Activated naive CD8-positive, alpha-beta T cell treated with anti-CD3 and anti-CD28 coated beads for 36 hours (primary cell): ENCODE results near the gene TOM1L2. TPM values are rescaled to one million over a fixed set of nuclear protein-coding genes. Genes with fewer than 3 reads are reported as not detected.
A peak's percentile ranks its signal among the peaks of the same experiment; 100 is the strongest.

Experiments
- DNase-seq: peaks from one replicate; pipeline ENCODE4 v3.0.0; 2021
- H3K27ac Mint-ChIP-seq: one replicate; pipeline ENCODE4 v1.8.0; 2022; ENCODE audit warnings: mild to moderate bottlenecking, moderate library complexity, mixed read lengths
- H3K27me3 Mint-ChIP-seq: one replicate; pipeline ENCODE4 v1.8.0; 2022; ENCODE audit warnings: mild to moderate bottlenecking, mixed read lengths
- H3K36me3 Mint-ChIP-seq: one replicate; pipeline ENCODE4 v1.8.0; 2021; ENCODE audit warnings: mild to moderate bottlenecking, mixed read lengths
- H3K4me1 Mint-ChIP-seq: one replicate; pipeline ENCODE4 v1.8.0; 2021; ENCODE audit warnings: mixed read lengths
- H3K4me3 Mint-ChIP-seq: one replicate; pipeline ENCODE4 v1.8.0; 2022; ENCODE audit warnings: mild to moderate bottlenecking, moderate library complexity, mixed read lengths
- H3K9me3 Mint-ChIP-seq: one replicate; pipeline ENCODE4 v1.8.0; 2022; ENCODE audit warnings: mixed read lengths
- total RNA-seq, 2 experiments: library from RNA; stranded (reverse); gene quantifications; one replicate each; pipeline ENCODE4 v1.2.3, GENCODE V29; 2021

The TOM1L2 gene
- total RNA-seq, 2 experiments from 2014 or later, result 8.5 to 9.0 TPM

DNA sequence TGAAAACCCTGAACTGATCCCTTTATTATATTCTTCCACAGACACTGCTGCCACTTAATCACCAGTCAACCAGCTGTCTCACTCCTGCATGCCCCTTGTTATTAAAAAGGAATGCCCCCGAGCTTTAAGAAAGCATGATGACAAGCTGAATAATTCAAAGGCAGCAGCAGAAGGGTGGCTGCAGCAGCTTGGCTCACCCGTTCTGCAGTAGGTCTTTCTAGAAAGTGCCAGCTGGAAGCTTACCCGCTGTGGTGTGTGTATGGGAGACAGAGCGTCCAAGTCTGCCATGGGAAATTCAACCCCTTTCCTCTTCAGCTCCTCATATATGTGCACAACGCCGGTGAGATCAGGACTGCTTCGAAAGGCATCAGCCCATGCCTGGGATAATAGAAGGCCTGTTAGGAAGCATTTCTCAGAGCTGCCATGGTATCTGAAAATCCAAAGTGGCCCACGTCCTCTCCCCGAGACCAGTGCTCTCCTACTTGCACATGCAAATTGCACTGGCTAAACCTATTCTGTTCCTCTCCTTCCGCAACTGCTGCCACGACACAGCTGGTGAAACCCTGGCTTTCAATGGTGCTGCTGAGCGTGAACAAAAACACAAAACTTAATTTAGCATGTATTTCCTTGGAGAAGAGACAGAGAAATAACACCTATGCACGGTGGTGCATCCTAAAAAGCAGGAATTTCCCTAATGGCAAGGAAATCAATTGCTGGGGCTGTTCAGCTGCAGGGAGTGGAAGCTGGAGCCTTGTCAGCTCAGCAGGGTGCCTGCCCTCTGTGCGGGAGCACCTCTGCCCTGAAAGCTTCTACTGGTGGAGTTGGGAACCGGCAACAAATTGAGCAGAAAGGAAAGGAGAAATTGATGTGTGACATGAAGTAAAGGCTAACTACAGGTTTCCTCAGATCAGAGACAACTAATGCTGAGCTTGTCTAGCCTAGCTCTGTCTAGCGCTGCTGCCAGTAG lies 87.5 kb downstream of the TOM1L2 start:
- no peak for DNase-seq
- no peak overlapping the region for H3K27ac Mint-ChIP-seq
- H3K36me3 Mint-ChIP-seq, result no peaks in the 10 kb centered on the region
- H3K9me3 Mint-ChIP-seq, result no peaks in the 10 kb centered on the region
- H3K4me3 Mint-ChIP-seq, result no peak overlapping the region
- H3K4me1 Mint-ChIP-seq, result no peaks in the 10 kb centered on the region
- H3K27me3 Mint-ChIP-seq, result no peaks in the 10 kb centered on the region

DNA sequence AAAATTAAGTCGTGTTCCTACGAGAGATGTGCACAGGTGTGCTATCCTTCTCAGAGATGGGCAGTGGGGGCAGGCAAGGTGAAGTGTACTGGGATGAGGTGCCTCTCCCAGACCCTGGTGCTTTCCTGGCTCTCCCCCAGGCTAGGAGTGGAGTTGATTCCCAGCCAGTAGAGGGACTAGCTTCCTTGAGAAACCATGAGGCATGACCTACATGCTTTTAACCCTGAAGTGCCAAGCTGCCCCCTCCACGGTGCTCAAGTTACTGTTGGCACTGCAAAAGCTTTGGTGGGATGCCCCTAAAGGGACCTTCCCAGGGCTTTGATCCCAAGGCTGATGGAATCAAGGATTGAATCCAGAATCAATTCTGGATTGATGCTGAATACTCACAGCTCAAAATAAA lies 88.4 kb downstream of the TOM1L2 start:
- H3K27me3 Mint-ChIP-seq, result no peaks in the 10 kb centered on the region
- no peak overlapping the region for H3K4me3 Mint-ChIP-seq
- no peak overlapping the region for H3K27ac Mint-ChIP-seq

DNA sequence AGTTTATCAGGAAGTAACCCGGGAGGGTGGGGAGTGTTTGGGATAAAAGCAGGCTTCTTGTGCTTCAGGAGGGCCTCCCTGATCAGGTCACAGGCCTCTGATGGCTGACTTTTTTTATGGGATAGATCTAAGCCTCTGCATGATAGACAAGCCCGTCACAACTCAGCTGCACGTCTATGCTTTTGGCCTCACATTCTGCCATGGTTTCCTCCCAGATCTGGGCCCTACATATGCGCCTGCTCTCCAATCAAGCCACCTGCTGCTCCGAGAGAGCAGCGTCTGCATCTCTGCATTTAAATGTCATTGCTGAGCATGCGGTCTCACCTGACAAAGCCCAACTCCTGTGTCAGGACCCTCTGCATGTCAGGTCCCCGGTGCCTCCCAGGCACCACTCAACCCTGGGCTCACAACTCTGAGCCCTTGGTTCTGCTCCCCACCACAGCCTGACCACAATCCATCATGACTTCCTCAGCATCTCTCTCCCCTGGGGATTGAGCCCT lies 90.1 kb downstream of the TOM1L2 start:
- no peaks in the 10 kb centered on the region for H3K27me3 Mint-ChIP-seq
- H3K9me3 Mint-ChIP-seq, result no peaks in the 10 kb centered on the region
- no peak for DNase-seq
- H3K4me1 Mint-ChIP-seq, result no peaks in the 10 kb centered on the region
- no peak overlapping the region for H3K27ac Mint-ChIP-seq
- H3K4me3 Mint-ChIP-seq, result no peak overlapping the region
- H3K36me3 Mint-ChIP-seq, result no peaks in the 10 kb centered on the region

More for the DNA sequence above, 88.4 kb downstream of the TOM1L2 start:
- no peak for DNase-seq
- Mint-ChIP-seq H3K4me1 (no peaks in the 10 kb centered on the region), H3K36me3 (no peaks in the 10 kb centered on the region), H3K9me3 (no peaks in the 10 kb centered on the region)

DNA sequence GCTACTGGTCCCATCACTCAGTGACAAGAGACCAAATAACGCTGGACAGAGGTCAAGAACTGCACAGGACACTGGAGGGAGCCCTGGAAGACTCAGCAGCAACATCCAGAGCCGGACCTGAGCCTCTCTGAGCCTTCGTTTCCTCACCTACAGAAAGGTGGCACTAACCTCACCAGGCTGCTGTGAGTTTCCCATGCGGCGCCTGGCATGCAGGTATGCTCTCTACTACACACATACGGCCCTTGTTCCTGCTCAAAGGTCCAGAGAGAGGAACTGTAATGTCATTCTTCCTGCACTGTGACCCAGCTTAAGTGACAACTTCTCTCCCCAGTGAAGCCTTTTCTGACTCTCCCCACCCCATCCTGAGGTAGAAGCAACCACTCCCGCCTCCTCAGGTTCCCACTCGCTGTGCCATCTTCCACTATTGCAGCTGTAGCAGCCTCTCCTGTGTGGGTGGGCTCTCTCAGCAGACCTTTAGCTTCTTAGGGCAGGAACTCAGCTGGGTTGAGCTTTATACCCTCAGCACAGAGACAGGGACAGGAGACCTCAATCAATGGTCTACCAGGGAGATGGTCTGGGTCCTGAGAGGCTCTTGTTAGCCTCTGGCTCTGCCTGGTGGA lies 91.5 kb downstream of the TOM1L2 start:
- H3K4me1 Mint-ChIP-seq, result no peaks in the 10 kb centered on the region
- H3K27me3 Mint-ChIP-seq, result no peaks in the 10 kb centered on the region
- no peaks in the 10 kb centered on the region for H3K9me3 Mint-ChIP-seq
- H3K27ac Mint-ChIP-seq, result peak overlapping the region; percentile 16
- H3K4me3 Mint-ChIP-seq, result no peak overlapping the region
- no peak for DNase-seq
- peaks cover 1% of the 10 kb centered on the region for H3K36me3 Mint-ChIP-seq

DNA sequence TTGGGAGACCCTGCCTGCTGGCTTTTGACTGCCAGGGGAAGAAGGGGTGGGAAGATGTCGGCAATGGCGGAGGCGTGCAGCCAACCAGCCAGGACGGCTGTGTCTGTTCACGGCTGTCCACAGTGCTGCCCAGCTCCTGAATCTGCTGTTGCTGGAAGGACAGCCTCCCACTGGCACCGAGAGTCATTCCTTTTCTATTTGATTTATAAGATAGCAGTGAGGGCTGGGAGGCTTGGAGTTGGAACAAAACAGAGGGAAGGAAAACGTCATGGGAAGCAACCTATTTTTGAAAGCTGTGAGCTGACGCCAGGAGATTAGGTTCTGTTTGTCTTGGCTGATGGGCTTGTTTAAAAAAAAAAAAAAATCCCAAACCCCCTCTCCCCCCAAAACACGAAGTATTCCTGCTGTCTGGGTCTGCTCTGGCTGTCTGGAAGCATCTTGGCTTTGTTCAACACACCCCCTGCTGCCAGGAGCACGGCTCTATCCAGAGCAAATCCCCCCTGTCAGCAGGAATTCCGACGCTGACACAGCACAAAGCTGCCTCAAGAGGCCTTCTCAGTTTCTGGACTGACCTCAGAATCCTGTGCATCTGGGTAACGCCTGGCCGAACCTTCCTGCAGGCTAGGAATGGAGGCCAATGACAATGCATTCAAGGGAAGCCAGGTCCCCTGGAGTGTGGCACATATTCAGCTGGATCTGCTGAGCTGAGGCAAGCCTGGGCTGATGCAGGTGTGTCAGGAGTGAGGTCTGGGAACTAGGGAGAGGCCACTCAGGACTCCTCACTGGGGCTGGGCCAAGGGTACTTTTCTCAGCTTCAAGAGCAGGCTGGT lies 94.5 kb downstream of the TOM1L2 start:
- H3K4me1 Mint-ChIP-seq, result no peaks in the 10 kb centered on the region
- no peaks in the 10 kb centered on the region for H3K9me3 Mint-ChIP-seq
- H3K36me3 Mint-ChIP-seq, result peaks cover 1% of the 10 kb centered on the region
- no peak overlapping the region for H3K27ac Mint-ChIP-seq
- H3K27me3 Mint-ChIP-seq, result no peaks in the 10 kb centered on the region
- no peak overlapping the region for H3K4me3 Mint-ChIP-seq
- DNase-seq, result no peak

DNA sequence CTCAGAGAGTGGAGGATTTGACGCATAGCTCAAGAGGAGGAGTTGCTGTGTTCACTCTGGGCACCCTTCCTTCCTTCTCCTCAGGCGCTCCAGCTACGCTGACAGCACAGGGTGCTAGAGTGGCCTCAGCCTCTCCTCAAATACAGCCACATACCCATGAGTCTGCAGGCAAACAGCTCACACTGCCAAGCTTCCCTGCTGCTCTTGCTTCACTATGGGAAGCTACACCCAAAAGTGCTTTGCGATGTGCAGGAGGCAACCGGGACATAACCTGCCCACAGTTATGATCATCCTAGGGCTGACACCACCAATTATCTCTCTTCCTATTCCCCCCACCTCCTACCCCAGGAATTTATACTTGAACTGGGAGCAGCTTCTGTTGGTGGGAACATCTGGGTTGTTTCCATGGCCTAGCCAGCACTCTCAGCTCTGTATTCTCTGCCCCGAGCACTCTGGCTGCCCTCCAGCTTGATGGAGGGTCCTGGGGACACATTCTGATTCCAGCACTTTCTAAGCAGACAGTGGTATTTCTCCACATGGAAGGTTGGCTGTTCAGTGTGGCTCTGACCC lies 95.2 kb downstream of the TOM1L2 start:
- Mint-ChIP-seq H3K27ac (no peak overlapping the region), H3K9me3 (no peaks in the 10 kb centered on the region), H3K36me3 (peaks cover 1% of the 10 kb centered on the region)

DNA sequence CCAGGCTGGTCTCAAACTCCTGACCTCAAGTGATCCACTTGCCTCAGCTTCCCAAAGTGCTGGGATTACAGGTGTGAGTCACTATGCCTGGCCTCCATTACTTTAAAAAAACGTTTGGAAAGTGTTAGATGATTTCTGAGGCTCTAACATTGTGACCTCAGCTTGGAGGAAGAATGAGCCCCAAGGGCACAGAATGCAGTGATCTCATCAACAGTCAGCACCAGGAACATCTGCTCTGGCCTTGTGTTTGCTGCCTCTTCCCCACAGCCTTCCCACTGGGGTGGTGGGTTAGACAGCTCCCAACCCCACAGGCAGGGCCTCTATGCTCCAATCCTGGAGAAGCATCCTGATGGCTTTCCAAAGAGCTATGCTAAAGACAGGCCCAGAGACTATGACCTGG lies 97.7 kb downstream of the TOM1L2 start:
- no peak for DNase-seq
- Mint-ChIP-seq H3K27ac (no peak overlapping the region), H3K4me1 (no peaks in the 10 kb centered on the region), H3K36me3 (peaks cover 1% of the 10 kb centered on the region), H3K27me3 (no peaks in the 10 kb centered on the region), H3K9me3 (no peaks in the 10 kb centered on the region), H3K4me3 (no peak overlapping the region)

More for the DNA sequence above, 95.2 kb downstream of the TOM1L2 start:
- no peaks in the 10 kb centered on the region for H3K27me3 Mint-ChIP-seq
- no peak overlapping the region for H3K4me3 Mint-ChIP-seq
- DNase-seq, result no peak
- no peaks in the 10 kb centered on the region for H3K4me1 Mint-ChIP-seq

DNA sequence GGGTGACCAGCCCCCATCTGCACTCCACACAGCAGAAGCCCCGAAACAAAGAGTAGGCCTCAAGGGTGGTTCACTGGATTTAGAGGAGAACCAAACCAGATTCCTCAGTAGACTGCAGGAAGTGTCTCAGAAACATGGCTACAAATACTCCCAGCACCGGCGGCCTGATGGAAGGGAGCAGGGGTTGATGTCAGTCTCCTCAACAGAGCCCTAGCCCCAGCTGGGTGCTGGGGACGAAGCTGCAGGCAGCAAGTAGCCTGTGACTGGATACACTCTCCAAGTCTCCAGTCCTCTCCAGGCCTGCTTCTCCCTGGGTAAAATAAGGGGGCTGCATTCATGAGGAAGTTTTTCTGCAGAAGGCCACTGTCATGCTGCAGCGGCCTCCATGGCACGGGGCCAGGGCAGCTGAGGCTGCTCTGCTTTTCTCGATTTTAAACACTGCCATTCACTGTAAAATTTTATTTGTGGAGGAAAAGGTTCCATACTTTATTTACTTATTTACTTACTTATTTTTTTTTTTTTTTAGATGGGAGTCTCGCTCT lies 98.7 kb downstream of the TOM1L2 start:
- no peaks in the 10 kb centered on the region for H3K27me3 Mint-ChIP-seq
- no peaks in the 10 kb centered on the region for H3K9me3 Mint-ChIP-seq
- no peaks in the 10 kb centered on the region for H3K4me1 Mint-ChIP-seq
- DNase-seq, result no peak
- peaks cover 1% of the 10 kb centered on the region for H3K36me3 Mint-ChIP-seq
- H3K27ac Mint-ChIP-seq, result no peak overlapping the region
- no peak overlapping the region for H3K4me3 Mint-ChIP-seq

DNA sequence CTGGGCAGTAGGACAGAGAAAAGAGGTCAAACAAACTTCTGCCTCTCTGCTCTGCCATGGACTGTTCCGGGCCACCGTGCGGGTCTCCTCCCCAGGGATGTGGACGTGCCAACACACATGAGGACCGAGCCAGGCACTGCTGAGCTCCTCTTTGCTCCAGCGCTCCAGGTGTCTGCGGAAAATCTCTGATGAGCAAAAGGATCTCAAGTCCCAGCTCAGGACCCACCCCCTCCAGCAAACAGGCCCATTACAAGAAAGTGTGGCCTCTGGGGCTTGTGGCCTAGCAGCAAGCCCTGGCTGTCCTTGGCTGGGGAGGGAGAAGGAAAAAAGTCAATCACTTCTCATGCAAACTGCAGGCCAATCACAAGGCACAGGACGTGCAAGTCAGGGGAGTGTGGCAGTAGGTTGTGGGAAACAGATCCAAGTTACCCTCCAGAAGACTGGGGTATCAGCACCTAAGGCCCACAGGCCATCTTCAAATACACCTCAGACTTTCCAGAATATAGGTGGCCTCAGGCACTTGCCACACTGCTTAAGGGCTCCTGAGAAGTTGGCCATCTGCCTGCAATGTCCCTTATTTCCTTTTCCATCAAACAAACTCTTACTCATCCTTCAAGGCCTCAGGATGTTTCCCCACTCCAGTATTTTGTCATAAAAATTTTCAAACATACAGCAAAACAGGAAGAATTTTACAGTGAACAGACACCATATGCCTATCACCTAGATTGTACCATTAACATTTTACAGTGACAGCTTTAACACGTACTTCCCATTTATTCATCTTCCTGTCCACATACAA lies 99.5 kb downstream of the TOM1L2 start:
- peaks cover 1% of the 10 kb centered on the region for H3K36me3 Mint-ChIP-seq
- no peaks in the 10 kb centered on the region for H3K27me3 Mint-ChIP-seq
- no peaks in the 10 kb centered on the region for H3K9me3 Mint-ChIP-seq
- H3K4me1 Mint-ChIP-seq, result no peaks in the 10 kb centered on the region
- H3K27ac Mint-ChIP-seq, result no peak overlapping the region
- DNase-seq, result no peak
- no peak overlapping the region for H3K4me3 Mint-ChIP-seq

DNA sequence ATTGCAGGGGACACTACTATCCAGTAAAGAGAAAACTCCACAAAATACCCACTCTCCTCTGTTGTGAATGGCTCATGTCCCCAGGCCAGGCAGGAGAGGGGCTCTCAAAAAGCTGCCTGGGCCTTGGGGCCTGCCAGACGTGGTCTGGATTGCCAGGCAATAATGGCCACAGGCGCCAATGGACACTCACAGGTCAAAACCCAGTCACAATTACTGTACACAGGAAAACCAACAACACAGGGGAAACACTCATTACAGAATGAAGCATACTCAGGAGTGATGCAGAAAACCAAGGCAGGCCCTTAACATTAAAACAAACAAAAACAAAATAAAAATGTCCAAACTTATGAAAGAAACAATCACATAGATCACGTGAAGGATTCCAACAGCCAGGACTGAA lies 100.3 kb downstream of the TOM1L2 start:
- Mint-ChIP-seq H3K4me3 (no peak overlapping the region), H3K27me3 (no peaks in the 10 kb centered on the region), H3K36me3 (peaks cover 1% of the 10 kb centered on the region), H3K9me3 (no peaks in the 10 kb centered on the region), H3K4me1 (no peaks in the 10 kb centered on the region), H3K27ac (no peak overlapping the region)
- no peak for DNase-seq

DNA sequence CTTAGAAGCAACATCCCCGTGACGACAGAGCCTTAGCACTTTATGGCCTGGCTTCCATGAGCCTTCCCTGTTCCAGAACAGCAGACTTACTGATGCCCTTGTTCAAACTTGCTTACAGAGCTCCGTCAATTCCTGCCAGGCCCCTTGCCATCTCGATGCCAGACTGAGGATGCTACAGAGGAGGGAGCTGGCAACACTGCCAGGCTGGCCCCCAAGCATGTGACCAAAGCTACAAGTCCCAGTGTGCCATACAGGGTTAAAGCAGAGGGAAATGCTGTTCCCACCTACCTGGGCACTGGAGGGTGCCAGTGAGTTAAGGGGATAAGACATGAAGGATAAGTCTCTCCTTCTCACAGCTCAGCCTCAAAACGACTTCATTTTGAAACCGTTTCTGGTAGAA lies 102.0 kb downstream of the TOM1L2 start:
- H3K9me3 Mint-ChIP-seq, result no peaks in the 10 kb centered on the region
- no peak overlapping the region for H3K4me3 Mint-ChIP-seq
- no peak overlapping the region for H3K27ac Mint-ChIP-seq
- no peaks in the 10 kb centered on the region for H3K36me3 Mint-ChIP-seq
- no peaks in the 10 kb centered on the region for H3K27me3 Mint-ChIP-seq
- H3K4me1 Mint-ChIP-seq, result no peaks in the 10 kb centered on the region
- DNase-seq, result no peak

DNA sequence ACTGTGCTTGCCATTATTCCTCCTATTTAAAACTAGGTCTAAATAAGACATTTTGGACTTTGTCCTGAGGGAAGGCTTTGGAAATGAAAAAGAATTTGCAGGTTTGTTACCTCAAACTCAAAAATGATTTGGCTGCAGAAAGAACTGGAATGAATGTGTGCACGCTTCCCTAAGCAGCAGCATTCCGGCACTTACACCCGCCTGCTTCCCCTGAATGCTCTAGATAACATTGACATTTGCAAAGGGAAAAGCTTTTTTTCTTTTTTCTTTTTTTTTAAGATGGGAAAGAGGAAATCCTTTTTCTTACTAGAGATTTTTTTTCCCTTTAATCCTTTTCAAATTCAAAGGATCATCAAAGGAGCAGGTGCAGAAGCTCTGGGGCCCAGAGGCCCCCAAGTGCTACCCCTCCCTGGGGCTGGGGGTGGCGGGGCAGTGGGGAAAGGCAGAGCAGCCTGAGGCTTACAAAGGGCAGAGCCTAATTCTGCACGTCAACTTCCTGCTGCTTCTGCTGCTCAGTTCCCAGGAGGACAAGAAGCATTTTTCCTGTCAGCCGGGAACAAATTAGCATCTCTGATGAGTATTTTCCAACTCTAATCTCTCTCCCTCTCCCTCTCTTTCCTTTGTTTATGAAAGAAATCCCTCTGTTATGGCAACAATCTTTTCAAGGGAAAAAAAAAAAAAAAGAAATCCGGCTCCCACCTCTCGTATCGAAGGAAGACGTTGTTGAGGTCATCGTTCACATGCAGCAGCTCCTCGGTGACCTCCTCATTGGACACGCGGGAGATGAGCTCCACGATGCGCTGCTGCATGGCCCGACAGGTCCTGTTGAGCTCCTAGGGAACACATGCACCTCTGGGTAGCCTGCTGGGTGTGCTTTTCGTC lies 103.3 kb downstream of the TOM1L2 start:
- Mint-ChIP-seq H3K4me1 (no peaks in the 10 kb centered on the region), H3K36me3 (no peaks in the 10 kb centered on the region), H3K9me3 (no peaks in the 10 kb centered on the region), H3K4me3 (no peak overlapping the region), H3K27me3 (no peaks in the 10 kb centered on the region), H3K27ac (peak overlapping the region; percentile 52)
- no peak for DNase-seq

DNA sequence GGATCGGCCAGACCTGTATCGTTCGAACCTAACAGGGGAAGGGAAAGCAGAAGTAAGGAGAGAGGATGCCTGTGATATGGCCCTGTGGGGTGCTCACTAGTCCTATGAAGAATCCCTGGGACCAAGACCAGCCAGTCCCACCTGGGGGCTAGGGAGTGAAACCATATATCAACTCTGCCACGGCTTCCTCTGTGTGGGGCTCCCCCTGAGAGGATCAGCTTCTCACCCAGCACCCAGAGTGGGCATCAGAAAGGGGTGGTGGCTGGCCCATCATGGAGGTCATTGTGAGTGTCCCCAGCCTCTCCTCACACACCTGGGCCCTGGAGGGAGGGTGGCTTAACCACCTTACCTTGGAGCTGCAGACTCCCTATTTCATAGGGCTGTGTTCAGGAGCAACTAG lies 105.3 kb downstream of the TOM1L2 start:
- no peak overlapping the region for H3K27ac Mint-ChIP-seq

More for the DNA sequence above, 105.3 kb downstream of the TOM1L2 start:
- no peak for DNase-seq
- no peaks in the 10 kb centered on the region for H3K9me3 Mint-ChIP-seq
- no peaks in the 10 kb centered on the region for H3K27me3 Mint-ChIP-seq
- peaks cover 14% of the 10 kb centered on the region for H3K4me1 Mint-ChIP-seq
- H3K36me3 Mint-ChIP-seq, result no peaks in the 10 kb centered on the region
- no peak overlapping the region for H3K4me3 Mint-ChIP-seq
